ENCODE data around the gene RYR2. TPM values are rescaled to one million over a fixed set of nuclear protein-coding genes. Genes with fewer than 3 reads are reported as not detected.
A peak's percentile ranks its signal among the peaks of the same experiment; 100 is the strongest.

The RYR2 gene
- total RNA-seq = 10 to 100 TPM; 59.0 to 75.9 TPM

- peak; percentile 76 for TF ChIP-seq CTCF (IDR thresholded peaks at IDR 0.05)
- DNase-seq (ENCODE audit: low spot score) (no peak), ATAC-seq (ENCODE audit: insufficient number of reproducible peaks, low FRiP score, low read depth) (peak; percentile 58)
- Histone ChIP-seq H3K4me1 (ENCODE audit: control insufficient read depth in 1 of 2, low read depth in 2 of 2) (peaks cover 0 to 36% of the 10 kb centered on the region in 2 donors), H3K27me3 (replicated peaks; ENCODE audit: insufficient read depth) (no peaks in the 10 kb centered on the region), H3K27ac (peak within 1 kb of the TSS; percentile 81 to 90), H3K9me3 (no peaks in the 10 kb centered on the region), H3K36me3 (no peaks in the 10 kb centered on the region), H3K4me3 (peak within 1 kb of the TSS; percentile 88)
Observed at GRCh38 chr1:237041795-237042525, at the start of gene RYR2. TSS of gene RYR2 (plus strand) at chr1:237042184. CDS start at chr1:237042522, 338 bp downstream.

GRCh38 chr1:236992449-236992848 is 49.5 kb upstream of the RYR2 start:
- no peaks in the 10 kb centered on the region for H3K27me3 ChIP-seq (replicated peaks; ENCODE audit: insufficient read depth)
- H3K4me1 ChIP-seq (ENCODE audit: control insufficient read depth in 1 of 2, low read depth in 2 of 2) = peaks cover 0 to 10% of the 10 kb centered on the region in 2 donors
- no peak for TF ChIP-seq CTCF (IDR thresholded peaks at IDR 0.05)
- no peaks in the 10 kb centered on the region for H3K36me3 ChIP-seq
- no peak for ATAC-seq (ENCODE audit: insufficient number of reproducible peaks, low FRiP score, low read depth)
- peaks cover 9% of the 10 kb centered on the region for H3K9me3 ChIP-seq
- no peak overlapping the region for H3K27ac ChIP-seq
- DNase-seq (ENCODE audit: low spot score) = no peak
- no peak overlapping the region for H3K4me3 ChIP-seq

- DNase-seq (ENCODE audit: low spot score) = no peak
- TF ChIP-seq CTCF (IDR thresholded peaks at IDR 0.05) = no peak
- Histone ChIP-seq H3K4me3 (no peak overlapping the region), H3K27me3 (replicated peaks; ENCODE audit: insufficient read depth) (no peaks in the 10 kb centered on the region), H3K27ac (no peak overlapping the region), H3K4me1 (ENCODE audit: control insufficient read depth in 1 of 2, low read depth in 2 of 2) (peaks cover 3 to 22% of the 10 kb centered on the region in 2 donors), H3K9me3 (peaks cover 9% of the 10 kb centered on the region), H3K36me3 (no peaks in the 10 kb centered on the region)
- ATAC-seq (ENCODE audit: insufficient number of reproducible peaks, low FRiP score, low read depth) = no peak
Observed at GRCh38 chr1:236994450-236994849, 47.5 kb upstream of the RYR2 start.

- no peak for TF ChIP-seq CTCF (IDR thresholded peaks at IDR 0.05)
- ATAC-seq (ENCODE audit: insufficient number of reproducible peaks, low FRiP score, low read depth) (no peak), DNase-seq (ENCODE audit: low spot score) (no peak)
- no peaks in the 10 kb centered on the region for H3K36me3 ChIP-seq
- H3K4me1 ChIP-seq (ENCODE audit: control insufficient read depth in 1 of 2, low read depth in 2 of 2) = peaks cover 3 to 22% of the 10 kb centered on the region in 2 donors
- H3K27ac ChIP-seq = peak overlapping the region; percentile 64 to 80
- no peaks in the 10 kb centered on the region for H3K9me3 ChIP-seq
- H3K27me3 ChIP-seq (replicated peaks; ENCODE audit: insufficient read depth) = no peaks in the 10 kb centered on the region
- no peak overlapping the region for H3K4me3 ChIP-seq
Observed at GRCh38 chr1:236997361-236997760, 44.6 kb upstream of the RYR2 start.

- H3K36me3 ChIP-seq = no peaks in the 10 kb centered on the region
- H3K4me1 ChIP-seq (ENCODE audit: control insufficient read depth in 1 of 2, low read depth in 2 of 2) = peaks cover 3 to 22% of the 10 kb centered on the region in 2 donors
- DNase-seq (ENCODE audit: low spot score) (no peak), ATAC-seq (ENCODE audit: insufficient number of reproducible peaks, low FRiP score, low read depth) (peak; percentile 83)
- no peak overlapping the region for H3K4me3 ChIP-seq
- TF ChIP-seq CTCF (IDR thresholded peaks at IDR 0.05) = no peak
- H3K27ac ChIP-seq = peak overlapping the region; percentile 64 to 80
- no peaks in the 10 kb centered on the region for H3K9me3 ChIP-seq
- H3K27me3 ChIP-seq (replicated peaks; ENCODE audit: insufficient read depth) = no peaks in the 10 kb centered on the region
Observed at GRCh38 chr1:236997882-236998281, 44.1 kb upstream of the RYR2 start.
